H1 (cell line): ENCODE results near the gene IVNS1ABP. TPM values are rescaled to one million over a fixed set of nuclear protein-coding genes. Genes with fewer than 3 reads are reported as not detected.

Experiments
- ATF2 ChIP-seq: IDR thresholded peaks from 2 replicates; pipeline ENCODE4 v1.6.1; 2012; ENCODE audit warnings: low read length, inconsistent platforms
- polyA plus RNA-seq, 7 experiments: library from polyadenylated mRNA; depleted of rRNA in 3 of 7; stranded (reverse) in 5 of 7; unstranded in 2 of 7; fragments of >200 nt in 5 of 7; fragments of 200-250 nt in 2 of 7; gene quantifications; 1 replicate in 5 of 7; 2 replicates in 1 of 7; 4 replicates in 1 of 7; pipeline versions ENCODE4 v1.2.1 to v1.2.3, GENCODE V29; 2011 to 2013; ENCODE audit warnings: missing spikeins in 2 of 7, mixed read lengths in 2 of 7
- total RNA-seq: library from RNA; stranded (reverse); fragmentation: NEBNext Ultra II Directional; extraction: Animal tissue kit (Norgen Biotek cat#: 25700); gene quantifications from 2 replicates; pipeline ENCODE4 v1.2.1, GENCODE V29; 2021

IVNS1ABP gene
- total and polyA plus RNA-seq, 2 of the 8 experiments (the other 6 are each of a cell fraction or from before 2014, with no cell fraction given): 65.9 to 189 TPM

- no peak for TF ChIP-seq ATF2
- TF ChIP-seq, all 59 proteins: peak for 0
Measured at GRCh38 chr1:185345913-185346720, 29.1 kb upstream of the IVNS1ABP start (continued).
